ENCODE data around the gene COMP.
"Not testable (repeated sequence)": the region's sequence is repeated elsewhere in the genome, so short reads cannot be mapped to it uniquely, and the experiment has no call there.

The COMP gene

DNA sequence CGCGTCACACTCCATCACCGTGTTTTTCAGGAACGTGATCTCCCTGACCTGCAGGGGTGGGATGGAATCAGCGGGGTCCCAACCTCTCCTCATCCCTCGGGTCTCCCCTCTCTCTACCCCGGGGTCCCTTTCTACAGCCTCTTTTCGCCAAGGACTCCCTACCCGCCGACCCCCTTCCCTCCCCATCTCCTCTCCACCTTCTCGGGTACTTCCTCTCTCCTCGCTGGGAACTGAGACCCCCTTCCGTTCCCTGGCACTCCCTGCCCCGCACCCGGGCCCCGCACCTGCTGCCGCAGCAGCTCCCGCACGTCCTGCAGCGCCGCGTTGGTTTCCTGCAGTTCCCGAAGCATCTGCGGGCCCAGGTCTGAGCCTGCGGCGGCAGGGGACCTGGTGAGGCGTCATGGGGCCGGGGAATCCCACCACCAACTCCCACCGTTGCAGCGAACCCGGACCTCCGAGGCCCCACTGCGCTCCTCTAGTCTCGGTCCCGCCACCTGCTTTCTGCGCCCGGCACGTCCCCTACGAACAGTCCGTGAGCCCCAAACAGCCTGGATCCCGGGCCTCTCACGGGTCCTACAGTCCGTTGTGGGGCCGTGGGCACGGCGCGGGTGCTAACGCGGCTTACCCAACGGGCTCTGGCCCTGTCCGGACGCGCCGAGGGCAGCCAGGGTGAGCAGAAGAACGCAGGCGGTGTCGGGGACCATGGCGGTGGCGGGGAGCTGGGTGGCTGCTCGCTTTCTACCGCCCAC is at the start of gene COMP:
TSS of gene COMP (minus strand) at position 740 of the 749 bp plus-strand sequence. CDS start at position 704, 36 bp downstream.
- DNase-seq: no peak

DNA sequence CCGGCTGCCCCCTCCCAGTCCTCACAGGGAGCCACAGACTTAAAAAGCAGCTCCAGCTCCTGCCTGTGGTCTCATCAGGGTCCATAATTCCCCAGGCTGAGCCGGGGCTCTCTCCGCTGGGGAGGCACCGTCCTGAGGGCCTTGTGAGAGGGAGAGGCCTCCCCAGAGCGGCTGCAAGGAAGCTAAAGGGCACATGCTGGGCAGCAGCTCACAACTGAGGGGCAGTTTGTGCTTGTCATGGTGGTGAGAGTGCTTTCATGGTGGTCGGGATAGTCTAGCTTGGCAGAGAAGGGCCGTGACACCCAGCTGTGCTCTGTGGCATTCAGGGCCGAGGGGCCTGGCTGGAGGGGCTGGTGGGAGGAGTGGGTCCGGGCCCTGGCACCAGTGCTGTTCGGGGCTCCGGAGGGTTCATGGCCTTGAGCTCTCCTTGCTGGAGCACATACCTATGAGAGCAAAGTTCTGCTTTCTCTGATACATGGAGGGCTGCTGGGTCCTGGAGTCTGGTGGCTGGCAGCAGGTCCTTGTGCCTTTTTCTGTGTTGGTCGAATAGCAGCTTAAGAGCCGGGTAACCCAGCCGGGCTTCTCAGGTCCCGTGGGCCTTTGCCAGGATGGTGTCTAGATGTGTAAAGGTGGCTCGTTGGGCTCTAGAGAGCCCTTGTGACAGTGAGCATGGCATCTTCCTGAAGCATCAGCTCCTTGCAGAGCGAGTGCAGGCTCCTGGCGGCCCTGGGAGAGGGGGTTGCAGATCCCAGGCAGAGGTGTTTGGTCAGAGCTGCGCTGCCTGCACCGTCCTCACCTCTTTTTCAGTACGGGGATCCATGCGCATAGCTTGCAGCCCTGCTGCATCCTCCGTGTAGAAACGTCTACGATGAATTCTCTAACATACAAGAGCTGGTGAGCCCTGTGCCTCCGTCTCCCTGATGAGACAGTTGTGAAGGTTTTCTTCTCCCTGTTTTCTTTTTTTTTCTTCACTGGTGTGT is 49.5 kb upstream of the COMP start:
- no peak for DNase-seq

DNA sequence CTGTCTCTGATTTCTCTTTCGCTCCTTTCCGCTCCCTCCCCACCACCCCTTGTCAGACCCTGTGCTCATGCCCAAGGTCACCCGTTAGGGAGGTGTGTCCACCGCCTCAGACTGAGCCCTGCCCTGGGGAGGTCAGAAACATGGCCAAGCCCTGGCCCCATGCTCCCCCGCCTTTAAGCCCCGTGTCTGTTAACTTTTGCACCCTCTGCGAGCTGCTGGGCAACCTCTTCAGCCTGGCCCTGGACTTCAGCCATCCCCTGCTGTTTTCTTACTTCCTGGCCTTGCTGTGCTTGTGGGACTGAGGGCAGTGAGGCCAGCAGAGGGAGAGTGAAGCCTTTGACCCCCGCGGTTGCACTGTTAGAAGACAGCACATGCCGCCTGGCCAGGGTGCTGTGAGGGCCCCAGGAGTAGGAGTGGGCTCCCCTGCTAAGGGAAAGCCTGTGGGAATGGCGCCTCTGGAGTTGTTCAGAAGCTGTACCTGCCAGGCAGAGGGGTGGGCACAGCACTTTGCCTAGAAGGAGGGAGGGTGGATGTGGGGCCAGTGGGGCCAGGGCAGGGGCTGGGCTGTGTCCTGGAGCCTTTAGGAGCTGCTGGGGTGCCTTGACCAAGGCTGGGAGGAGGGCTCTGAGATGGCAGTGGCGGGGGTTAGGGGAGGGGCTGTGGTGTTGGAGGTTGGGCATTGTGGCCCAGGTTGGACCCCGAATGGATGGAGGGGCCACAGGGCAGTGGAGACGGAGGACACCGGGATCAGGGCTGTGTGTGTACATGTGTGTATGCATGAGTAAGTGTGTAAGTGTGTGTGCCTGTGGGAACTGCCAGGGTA is 48.6 kb upstream of the COMP start:
- no peak for DNase-seq

DNA sequence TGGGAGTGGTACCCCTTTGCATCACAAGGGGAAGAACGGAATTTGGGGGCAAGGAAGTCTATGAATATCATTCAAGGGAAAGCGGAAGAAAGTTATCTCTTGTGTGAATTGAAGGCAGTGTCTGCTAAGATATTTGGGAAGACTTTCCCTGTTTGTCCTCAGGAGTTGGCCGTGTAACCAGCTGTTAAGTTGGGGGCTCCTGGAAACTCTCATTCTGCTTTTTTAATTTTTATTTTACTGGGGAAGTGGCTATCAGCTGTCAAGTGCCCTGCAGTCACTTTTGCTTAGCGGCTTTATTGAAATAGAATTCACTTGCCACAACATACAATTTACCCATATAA is 43.5 kb upstream of the COMP start:
- no peak for DNase-seq

DNA sequence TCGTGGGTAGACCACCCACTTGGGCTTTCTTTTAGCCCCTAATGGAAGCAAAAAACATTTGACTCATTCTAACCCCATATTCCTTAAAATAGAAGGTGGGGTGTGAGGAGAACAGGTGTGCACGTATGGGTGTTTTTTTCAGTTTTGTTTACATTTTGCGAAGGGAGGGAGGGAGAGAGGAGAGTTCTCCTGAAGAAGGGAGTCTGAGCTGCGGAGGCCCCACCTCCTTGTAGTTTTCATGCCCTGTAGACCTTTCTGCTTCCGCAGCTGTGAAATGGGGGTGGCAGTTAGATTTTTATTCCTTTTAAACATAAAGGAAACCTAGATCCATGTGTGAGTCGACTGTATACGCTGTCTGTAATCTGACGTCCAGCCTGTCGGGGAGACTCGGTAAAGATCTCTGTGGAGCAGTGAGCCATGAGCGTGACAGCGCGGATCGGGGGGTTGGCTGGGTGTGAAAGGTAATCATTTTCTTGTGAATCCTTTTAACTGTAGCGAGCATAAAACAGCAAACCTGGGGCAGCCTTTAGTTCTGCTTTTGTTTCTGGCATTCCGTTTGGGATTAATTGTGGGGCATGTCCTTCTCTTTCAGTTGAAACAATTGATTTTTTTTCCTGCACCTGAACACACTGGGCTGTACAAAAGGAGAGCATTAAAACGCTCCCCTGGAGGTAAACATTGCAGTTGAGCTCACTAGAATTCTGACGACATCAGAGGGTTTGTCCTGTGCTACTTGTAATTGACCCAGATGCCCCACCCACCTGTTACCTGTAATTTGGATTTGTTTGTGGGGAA is 42.9 kb upstream of the COMP start:
- DNase-seq: no peak

DNA sequence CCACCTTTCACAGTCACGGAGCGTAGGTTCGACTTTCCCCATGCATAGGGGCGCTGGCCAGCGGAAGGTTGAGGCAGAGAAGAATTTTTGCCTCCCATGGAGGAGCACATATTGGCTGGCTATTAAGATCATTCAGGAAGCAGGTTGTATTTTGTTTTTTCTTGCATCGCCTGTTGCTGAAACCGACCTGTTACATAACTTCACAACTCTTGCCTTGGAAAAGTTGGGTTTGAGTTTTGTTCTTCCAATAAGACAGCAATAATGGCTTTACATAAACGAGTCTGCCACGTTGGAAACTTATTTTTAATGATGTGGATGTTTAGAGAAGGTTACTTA is 42.0 kb upstream of the COMP start:
- no peak for DNase-seq

DNA sequence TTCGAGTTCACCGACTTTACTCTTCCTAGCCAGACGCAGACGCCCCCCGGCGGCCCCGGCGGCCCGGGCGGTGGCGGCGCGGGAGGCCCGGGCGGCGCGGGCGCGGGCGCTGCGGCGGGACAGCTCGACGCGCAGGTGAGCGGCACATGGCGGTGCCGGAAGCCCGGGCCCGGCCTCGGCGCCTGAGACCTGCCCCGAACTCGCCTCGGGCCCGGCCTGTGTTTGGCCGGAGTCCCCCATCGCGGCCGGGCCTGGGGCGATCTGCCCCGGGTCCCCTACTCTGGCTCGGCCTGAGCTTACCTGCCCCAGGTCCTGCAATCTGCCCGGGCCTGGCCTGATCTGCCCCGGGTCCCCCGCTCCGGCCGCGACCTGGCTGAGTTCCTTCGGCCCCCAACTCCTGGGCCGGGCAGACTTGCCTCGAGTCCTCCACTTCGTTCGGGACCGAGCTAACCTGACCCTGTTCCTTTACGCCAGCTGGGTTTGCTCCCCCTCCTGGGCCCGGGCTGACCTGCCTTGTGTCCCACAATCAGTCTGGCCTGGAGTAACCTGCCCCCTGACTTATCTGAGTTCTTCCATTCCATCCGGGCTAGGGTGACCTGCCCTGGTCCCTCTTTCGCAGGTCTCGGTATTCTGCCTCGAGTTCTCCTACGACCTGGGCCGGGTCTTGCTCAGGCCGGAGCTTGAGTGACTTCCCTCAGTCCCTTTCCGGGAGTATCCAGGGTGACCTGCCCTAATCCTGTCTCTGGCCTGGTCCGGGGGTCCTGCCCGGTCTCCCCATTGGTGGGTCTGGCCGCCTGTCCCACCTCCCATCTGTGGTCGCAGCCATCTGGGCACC is 41.4 kb upstream of the COMP start:
- no peak for DNase-seq

DNA sequence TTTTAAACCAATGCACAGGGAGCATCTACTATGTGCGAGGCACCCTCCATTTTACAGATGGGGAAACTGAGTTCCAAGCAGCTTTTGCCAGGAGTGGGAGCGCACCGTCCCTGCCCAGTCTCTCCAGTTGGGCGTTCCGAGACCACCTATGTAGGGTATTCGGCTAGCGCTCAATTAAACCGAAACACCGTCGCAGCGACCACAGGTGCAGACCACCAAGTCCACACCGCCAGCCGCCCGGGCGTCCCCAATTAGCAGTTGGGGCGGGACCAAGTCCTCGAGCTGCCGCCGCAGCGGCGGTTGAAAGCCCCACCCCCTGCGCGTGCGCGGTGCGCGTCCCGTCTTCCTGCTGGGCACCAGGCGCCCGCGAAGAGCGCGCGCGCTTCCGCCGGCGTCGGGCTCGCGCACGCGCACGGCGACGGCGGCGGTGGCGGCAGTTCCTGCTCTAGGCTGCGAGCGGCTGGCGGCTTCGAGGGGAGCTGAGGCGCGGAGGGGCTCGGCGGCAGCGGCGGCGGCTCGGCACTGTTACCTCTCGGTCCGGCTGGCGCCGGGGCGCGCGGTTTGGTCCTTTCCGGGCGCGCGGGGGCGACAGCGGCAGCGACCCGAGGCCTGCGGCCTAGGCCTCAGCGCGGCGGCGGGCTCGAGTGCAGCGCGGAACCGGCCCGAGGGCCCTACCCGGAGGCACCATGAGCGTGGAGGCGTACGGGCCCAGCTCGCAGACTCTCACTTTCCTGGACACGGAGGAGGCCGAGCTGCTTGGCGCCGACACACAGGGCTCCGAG is 40.6 kb upstream of the COMP start, which contains the start of gene UPF1:
TSS of gene UPF1 (plus strand) at position 436 of the 782 bp plus-strand sequence. CDS start at position 687, 251 bp downstream.
- peak; percentile 68 for DNase-seq

DNA sequence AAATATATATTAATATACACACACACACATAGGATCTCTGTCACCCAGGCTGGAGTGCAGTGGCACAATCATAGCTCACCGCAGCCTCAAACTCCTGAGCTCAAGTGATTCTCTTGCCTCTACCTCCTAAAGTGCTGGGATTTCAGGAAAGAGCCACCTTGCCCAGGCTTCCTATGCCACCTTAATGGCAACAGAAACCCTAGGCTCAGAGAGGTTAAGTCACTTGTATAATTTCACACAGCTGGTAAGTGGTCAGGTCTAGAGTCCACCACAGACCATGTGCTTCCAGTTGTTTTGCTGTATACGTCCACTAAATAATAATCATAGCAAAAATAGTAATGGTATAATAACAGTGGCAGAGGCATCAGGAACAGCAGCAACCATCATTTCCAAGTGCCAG is 39.4 kb upstream of the COMP start:
- no peak for DNase-seq

DNA sequence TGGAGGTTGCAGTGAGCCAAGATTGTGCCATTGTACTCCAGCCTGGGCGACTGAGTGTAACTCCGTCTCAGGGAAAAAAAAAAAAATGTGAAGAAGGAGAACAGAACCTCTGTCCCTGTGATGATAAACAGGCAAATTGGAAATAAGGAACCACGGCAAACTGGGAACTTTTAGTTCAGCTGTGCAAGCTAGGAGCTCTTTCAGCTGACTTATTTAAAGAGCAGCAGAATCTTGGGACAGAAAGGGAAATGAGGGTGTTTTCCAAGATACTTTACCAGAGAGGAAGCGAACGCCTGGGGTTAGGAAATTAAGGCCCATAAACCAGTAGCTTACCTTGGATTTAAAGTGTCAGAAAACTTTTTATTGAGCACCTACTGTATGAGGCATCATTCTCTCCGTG is 37.7 kb upstream of the COMP start:
- DNase-seq: no peak

DNA sequence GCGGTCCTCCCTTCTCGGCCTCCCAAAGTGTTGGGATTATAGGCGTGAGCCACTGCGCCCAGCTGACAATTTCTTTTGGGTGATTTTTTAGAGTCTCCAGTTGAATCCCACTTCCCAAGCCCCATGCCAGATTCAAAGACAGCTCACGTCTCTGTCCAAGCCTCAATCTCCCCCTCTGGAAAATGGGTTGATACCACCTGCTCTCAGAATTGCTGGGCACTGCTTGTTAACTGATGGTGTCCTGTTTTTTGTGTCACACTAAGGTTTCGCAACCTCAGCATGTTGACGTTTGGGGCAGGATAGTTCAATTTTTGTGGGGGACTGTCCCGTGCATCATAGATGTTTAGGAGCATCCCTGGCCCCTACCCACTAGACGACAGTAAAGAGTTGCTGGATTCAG is 26.5 kb upstream of the COMP start:
- no peak for DNase-seq

DNA sequence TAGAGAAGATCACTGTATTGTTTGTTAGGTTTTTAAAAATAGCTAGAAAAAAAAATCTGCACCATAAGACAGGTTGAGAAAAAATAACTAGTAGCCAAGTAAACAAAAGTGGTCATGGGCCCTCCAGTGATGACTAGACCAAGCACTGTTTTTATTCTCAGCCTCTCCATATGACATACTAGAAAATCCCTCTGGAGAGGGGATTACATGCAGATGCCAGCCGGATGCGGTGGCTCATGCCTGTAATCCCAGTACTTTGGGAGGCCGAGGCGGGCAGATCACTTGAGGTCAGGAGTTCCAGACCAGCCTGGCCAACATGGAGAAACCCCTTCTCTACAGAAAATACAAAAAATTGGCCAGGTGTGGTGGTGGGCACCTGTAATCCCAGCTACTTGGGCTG is 25.5 kb upstream of the COMP start:
- DNase-seq: not testable (repeated sequence)

DNA sequence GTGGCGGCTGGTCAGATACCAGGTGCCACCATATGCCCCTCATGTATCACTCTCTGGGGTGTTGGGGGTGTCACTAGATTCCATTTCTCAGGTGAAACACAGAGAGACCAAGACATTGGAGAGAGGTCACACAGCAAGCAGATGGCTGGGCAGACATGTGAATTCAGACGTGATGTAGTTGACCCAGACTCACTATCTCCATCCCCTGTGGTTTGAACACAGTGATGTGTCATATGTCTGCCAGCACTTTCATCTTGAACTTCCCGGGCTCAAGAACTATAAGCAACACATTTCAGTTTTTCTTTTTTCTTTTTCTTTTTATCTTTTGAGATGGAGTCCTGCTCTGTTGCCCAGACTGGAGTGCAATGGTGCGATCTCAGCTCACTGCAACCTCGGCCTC is 24.6 kb upstream of the COMP start:
- no peak for DNase-seq

DNA sequence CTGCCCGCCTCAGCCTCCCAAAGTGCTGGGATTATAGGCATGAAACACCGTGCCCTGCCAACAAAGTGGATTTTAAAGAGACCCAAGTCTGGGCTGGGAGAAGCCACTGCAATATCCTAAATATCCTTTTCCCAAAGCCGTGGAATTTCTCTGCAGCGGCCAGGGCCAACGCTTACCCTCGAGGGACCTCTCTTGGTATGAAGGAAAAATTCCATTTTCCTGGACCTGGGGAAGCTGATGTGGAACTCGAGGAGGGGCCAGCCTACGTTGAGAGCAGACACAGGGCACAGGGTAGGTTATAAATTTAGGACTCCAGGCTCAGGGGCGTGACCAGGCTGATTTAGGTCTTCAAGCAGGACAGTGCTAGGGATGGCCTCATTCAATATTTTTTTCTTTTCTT is 23.0 kb upstream of the COMP start:
- no peak for DNase-seq

DNA sequence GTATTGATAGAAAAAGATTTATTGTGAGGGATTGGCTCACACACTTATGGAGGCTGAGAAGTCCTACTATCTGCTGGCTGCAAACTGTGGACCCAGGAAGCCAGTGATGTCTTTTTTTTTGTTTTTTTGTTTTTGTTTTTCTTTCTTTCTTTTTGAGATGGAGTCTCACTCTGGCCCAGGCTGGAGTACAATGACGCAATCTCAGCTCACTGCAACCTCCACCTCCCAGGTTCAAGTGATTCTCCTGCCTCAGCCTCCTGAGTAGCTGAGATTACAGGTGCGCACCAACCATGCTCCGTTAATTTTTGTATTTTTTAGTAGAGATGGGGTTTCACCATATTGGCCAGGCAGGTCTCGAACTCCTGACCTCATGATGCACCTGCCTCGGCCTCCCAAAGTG is 20.5 kb upstream of the COMP start:
- DNase-seq: not testable (repeated sequence)

DNA sequence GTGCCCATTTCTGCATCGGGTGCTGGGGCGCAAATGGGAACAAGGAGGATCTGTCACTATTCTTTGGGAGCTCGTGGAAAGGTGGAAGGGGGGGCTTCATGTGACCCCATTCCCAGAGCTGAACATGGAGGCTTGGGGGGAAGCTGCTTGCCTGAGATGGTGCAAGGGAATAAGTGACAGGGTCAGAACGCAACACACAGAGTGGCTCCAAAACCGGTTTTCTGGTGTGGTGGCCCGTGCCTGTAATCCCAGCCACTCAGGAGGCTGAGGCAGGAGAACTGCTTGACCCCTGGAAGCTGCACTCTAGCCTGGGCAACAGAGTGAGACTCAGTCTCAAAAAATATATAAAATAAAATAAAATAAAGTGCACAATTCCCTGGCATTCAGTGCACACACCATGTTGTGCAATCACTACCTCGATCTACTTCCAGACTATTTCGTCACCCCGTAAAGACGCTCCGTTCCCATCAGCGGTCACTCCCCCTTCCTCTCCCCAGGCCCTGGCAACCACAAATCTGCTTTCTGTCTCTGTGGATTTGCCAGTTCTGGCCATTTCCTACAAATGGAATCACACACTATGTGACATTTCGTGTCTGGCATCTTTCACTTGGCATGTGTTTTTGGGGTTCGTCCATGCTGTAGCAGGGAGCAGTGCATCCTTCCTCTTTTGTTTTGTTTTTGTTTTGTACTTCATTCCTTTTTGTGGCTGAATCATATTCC is 18.2 kb upstream of the COMP start:
- no peak for DNase-seq

DNA sequence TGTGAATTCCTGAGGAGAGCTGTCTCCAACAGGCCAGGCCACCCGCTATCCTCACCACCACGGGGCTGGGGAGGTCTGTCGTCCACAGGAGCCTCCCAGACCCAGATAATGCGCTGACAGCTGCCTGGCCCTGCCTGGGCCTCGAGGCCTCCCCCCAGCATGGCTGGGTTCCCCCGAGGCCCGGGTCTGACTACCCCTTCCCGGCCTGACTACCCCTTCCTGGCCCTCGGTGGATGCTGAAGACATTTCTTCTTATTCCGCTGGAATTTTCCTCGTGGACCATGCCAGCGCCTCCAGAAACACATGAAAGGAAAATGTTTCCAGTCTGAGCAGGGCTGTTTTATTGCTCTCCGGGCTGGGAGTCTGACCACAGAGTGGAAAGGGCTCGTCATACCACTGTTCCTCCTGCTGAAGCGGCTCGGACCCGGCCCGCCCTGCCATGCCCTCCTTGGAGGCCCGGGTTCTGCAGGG is 16.8 kb upstream of the COMP start:
- no peak for DNase-seq

DNA sequence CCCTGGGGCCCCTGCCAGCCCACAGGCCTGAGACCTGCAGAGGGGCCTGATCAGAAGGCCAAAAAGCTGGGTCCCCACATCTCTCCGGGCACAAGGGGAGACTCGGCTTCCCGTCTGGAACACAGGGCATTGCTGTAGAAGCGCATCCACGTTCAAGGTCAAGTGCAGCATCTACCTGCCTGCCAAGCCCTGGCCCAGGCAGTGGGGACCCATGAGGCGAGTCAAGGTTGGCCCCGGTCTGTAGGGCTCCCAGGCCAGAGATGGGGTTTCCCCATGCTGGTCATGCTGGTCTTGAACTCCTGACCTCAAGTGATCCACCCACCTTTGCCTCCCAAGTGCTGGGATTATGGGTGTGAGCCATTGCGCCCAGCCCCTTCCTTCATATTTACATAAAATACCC is 13.5 kb upstream of the COMP start:
- no peak for DNase-seq

DNA sequence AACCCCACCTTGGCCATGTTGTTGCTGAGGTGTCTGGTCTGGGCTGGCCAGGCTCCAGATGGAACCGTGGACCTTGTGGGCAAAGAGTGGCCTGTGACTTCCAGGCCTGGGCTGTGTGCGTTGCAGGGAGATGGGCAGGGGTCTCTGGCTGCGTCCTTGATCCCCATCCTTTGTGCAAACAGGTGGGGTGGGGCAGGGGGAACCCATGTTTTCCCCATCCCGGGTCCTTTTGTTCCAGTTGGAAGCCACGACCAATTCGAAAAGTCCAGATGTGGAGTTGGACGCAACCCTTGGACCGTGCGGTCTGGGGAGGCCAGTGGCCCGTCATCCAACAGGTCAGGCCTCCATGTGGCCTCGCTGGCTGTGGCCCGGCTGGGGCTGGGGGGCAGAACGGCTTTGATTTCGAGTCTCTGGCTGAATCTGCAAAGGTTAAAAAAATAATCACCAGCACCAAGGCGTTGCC is 13.1 kb upstream of the COMP start:
- no peak for DNase-seq
